ENCODE results near the gene TPBGL.

The TPBGL gene, protein sequence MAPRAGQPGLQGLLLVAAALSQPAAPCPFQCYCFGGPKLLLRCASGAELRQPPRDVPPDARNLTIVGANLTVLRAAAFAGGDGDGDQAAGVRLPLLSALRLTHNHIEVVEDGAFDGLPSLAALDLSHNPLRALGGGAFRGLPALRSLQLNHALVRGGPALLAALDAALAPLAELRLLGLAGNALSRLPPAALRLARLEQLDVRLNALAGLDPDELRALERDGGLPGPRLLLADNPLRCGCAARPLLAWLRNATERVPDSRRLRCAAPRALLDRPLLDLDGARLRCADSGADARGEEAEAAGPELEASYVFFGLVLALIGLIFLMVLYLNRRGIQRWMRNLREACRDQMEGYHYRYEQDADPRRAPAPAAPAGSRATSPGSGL

DNA sequence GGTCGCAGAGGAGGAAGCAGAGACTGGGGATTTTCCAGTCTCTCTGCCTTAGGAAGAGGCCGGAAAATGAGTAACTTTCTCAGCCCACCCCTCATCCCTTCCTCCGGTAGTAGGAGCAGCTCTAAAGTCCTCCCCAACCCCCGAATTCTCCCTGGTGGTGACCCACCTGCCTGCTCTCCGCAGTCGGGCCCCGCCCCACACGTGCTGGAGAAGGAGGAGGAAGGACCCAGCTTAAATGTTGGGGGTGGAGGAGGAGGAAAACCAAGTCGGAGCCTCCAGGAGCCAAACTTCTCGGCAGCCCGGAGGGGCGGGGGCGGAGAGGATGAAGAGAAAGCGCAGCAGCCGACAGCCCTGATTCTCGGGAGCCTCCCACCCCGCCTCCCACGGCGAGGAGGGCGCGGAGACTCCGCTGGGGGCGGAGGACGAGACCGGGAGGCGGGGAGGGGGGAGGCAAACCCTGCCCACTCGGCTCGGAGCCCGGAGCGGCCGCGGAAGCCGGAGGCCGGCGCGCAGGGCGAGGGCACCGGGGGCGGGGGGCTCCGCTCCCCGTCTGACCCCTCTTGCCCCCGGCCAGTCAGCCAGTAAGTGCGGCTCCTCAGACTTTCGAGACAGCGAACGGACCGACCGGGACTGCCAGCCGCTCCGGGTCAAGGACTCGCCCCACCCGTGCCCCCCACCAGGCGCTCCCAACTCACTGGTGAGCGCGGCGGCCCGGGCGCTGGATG, at the start of gene TPBGL:
TSS of gene TPBGL (plus strand) at position 464 of the 725 bp plus-strand sequence. CDS start 276 bp downstream, outside the sequence.
- in situ Hi-C loops (cut with MboI; ENCODE audit: low sequenced_read_pairs), result loop anchor here (10.0 kb wide), 1 partner anchor 316 kb away; no protein-coding TSS in a partner anchor

DNA sequence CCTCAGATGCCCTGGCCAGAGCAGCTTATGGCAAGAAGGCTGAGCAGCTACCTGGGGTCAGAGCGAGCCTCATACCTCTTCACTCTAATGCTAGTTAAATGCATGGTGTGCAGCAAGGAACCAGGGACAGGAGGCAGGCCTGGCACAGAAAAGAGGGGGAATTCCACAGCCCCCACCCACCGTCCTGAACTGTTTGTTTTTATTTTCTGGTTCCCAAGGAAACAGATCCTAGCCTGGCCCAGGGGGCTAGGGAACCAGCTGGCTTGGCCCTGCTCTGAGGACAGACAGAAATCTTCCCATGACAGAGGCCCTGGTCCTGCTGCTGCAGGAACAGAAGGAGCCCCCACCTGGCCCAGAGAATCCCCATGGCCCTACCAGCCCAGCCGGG, 49.2 kb upstream of the TPBGL start:
- in situ Hi-C loops (cut with MboI; ENCODE audit: low sequenced_read_pairs), result no loop called here

DNA sequence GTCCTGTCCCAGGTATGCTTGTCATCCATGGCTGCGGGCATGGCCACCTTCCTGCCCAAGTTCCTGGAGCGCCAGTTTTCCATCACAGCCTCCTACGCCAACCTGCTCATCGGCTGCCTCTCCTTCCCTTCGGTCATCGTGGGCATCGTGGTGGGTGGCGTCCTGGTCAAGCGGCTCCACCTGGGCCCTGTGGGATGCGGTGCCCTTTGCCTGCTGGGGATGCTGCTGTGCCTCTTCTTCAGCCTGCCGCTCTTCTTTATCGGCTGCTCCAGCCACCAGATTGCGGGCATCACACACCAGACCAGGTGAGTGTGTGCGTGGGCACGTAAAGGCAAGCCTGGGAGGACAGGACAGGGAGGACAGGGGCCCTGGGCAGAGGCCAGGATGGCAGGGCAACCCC, 47.3 kb upstream of the TPBGL start:
- in situ Hi-C loops (cut with MboI; ENCODE audit: low sequenced_read_pairs), result no loop called here

DNA sequence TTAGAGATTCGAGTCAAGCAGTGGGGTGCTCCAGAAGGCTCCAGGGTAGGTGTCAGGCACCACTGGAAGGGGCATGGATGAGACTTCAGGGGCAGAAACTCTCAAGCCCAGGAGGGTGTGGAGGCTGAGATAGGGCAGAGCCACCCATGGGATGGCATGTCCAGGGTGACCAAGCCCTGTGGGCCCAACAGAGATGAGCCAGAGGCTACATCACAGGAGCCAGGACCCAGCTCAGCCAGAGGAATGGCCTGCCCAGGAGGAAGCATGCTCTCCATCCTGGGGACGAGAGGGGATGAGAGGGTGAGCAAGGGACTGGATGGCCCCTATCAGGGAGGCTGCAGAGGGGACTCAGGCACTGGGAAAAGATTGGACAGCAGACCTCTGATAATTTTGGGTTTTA, 46.9 kb upstream of the TPBGL start:
- in situ Hi-C loops (cut with MboI; ENCODE audit: low sequenced_read_pairs), result no loop called here

DNA sequence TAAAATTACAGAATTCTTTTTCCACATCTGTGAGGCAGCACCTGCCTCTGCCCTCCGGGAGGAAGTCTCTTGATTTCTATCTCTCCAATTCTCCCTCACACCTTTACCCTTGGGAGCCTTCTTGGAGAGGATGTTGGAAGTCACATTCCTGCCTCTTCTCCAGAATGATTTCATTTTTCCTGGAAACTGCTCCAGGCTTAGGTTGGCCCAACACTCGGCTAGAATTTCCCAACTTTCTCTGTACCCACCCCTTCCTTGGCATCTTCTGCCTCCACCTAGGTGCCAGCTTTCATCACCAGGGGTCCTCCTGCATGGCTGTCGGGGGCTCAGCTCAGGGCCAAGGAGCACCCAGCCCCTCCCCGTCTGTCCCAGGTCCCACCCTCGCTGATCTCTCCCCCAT, 46.4 kb upstream of the TPBGL start:
- in situ Hi-C loops (cut with MboI; ENCODE audit: low sequenced_read_pairs), result no loop called here

DNA sequence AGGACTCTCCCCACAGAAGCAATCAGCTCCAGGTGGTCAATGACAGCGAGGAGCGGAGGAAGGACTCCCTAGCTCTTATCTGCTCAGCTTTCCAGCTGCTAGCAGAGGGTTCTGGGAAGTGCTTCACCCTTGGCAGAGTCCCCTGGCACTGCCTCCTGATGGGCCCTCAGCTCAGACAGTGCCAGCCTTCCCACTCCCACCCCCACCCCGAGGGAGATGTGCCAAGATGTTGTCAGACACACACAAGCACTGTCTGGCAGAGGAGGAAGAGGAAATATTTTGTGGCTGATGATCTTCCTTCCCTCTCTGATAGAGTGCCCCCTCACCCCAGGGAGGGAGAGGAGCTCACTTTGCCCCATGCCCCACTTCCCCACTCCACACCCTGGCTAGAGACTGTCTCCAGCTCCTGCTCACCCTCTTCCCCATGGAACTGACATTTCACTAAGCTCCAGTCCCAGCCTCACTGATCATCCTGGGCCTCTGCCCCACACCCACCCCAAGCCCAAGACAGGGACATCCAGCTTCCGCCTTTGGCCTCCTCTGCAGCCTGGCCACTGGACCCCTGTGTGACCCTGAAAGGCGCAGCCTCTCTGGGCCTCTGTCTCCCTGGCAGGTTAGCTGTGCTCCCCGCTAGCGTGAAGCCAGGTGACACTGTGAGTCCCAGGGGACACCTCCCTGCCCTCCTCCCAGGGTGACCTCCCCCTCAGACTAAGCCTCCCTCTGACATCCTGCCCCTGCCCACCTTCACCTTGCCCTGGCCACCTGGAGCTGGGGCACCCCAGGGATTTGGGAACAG, 45.2 kb upstream of the TPBGL start:
- in situ Hi-C loops (cut with MboI; ENCODE audit: low sequenced_read_pairs), result no loop called here

DNA sequence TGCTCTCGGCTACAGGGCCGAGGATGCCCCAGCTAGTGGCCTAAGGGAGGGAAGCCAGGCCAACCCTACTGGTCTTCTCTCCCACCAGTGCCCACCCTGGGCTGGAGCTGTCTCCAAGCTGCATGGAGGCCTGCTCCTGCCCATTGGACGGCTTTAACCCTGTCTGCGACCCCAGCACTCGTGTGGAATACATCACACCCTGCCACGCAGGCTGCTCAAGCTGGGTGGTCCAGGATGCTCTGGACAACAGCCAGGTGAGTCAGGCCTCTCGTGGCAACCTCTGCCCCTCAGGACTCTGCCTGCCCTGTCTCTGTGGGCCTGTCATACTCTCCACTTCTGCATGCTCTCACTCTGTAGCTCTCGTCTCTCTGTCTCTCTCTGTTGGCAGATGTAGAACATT, 44.1 kb upstream of the TPBGL start:
- in situ Hi-C loops (cut with MboI; ENCODE audit: low sequenced_read_pairs), result no loop called here

DNA sequence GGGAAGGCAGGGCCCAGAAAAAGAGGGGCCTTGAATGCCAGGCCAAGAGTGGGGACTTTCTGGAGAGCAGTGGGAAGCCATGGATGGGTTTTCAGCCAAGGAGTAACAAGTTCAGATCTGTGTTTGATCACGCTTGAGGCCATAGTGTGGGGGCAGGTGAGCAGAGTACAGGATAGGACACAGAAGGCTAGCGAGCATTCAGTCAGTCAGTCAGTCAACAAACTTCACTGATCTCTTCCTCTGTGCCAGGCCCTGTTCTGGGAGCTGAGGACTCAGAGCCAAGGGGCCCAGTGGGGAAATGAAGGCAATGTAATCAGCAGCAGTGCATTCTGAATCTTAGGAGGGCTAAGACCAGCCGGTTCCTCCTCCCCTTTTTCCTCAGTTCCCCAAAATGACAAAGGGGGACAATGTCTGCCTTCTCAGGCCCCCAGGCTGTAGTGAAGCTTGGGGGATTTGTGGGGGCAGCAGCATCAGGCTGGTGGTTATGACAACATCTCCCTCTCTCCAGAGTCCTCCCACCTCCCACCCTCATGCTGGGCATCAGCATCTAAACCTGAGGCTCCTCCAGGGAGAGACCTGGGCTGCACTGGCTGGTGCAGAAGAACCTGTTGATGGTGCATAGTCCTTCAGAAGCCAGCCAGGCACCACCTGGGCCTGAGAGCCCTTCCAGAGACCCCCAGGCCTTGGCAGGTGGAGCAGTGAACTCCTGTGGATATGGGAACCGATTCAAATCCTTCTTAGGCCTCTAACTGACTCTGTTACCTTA, 42.9 kb upstream of the TPBGL start:
- in situ Hi-C loops (cut with MboI; ENCODE audit: low sequenced_read_pairs), result no loop called here

DNA sequence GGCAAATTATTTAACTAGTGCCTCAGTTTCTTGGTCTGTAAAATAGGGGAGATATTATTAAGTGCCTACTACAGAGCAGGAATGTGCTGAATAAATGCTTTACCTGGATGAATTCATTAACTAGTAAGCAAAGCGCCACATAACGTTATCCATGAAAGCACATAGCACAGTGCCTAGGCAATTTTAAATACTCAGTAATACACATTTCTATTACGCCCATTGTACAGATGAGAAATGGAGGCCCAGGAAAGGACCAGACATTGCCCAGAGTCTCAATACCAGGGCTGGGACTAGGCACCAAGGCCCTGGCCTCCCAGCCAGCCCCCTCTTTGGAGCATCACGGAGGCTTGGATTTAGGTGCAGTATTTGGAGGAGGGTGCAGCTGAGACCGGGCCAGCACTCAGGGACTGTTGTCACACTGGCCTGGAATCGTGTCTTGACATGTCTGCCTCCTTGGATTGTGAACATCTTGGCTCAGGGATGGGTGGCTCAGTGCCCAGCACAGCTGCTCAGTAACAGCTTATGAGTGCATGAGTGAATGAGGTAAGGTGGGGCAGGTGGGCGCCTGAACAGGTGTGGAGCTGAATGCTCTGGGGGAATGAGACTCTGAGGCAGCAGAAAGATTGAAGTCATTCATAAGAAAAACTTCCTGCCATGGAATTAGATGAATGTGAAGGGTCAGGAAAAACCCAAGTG, 42.1 kb upstream of the TPBGL start:
- in situ Hi-C loops (cut with MboI; ENCODE audit: low sequenced_read_pairs), result no loop called here

DNA sequence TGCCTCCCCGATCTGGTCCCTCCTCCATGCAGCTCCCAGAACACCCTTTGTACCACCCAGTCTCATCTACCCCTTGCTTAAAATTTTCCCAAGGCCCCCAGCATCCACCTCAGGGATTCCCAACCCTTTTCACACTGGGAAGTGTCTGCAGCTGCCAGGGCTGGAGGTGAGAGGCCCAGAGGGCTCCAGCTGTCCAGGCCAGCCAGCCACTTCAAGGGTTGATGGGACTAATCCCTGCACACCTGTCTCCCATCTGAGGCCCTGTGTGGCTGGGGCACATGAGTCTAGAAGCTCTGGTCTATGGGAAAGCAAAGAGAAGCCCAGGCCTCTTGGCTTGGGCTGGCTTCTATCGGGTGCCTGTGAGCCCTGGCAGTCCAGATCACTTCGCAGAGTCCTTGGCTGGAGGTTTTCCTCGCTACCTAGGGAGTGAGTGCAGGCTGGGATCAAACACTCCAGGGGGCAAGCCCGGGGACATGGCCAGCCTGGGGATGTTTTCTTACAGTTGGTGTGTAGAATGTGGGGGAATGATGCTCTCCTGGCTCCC, 41.1 kb upstream of the TPBGL start:
- in situ Hi-C loops (cut with MboI; ENCODE audit: low sequenced_read_pairs), result no loop called here

DNA sequence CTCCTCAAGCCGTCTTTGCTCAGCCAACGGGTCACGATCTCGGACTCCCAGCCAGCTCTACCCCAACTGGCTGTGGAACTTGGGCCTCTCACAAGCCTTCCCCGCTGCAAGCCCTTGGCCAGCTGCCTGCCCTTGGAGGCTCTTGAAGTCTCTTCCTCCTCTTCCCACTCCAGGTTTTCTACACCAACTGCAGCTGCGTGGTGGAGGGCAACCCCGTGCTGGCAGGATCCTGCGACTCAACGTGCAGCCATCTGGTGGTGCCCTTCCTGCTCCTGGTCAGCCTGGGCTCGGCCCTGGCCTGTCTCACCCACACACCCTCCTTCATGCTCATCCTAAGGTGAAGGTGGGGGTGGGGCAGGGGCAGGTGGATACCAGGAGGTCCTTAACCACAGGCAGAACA, 40.5 kb upstream of the TPBGL start:
- in situ Hi-C loops (cut with MboI; ENCODE audit: low sequenced_read_pairs), result loop anchor here (10.0 kb wide), 1 partner anchor 55 kb away; no protein-coding TSS in a partner anchor

DNA sequence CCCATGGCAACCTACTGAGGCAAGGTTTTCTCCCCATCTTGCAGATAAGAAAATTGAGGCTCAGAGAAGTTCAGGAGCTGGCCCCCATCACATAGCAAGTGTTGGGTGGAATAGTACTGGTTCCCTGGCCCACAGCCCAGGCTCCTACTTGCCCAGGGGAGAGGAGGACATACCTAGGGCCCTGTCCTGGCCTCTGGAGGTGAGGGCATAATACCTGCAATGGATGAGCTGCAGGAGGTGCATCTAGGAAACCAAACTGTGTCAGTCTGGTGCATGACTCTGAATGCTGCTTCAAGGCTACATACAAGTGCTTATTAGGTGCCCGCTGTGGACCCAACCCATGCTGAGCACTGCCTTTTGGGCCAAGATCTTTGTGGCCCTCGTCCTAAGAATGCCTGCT, 40.0 kb upstream of the TPBGL start:
- in situ Hi-C loops (cut with MboI; ENCODE audit: low sequenced_read_pairs), result loop anchor here (10.0 kb wide), 1 partner anchor 56 kb away; no protein-coding TSS in a partner anchor

DNA sequence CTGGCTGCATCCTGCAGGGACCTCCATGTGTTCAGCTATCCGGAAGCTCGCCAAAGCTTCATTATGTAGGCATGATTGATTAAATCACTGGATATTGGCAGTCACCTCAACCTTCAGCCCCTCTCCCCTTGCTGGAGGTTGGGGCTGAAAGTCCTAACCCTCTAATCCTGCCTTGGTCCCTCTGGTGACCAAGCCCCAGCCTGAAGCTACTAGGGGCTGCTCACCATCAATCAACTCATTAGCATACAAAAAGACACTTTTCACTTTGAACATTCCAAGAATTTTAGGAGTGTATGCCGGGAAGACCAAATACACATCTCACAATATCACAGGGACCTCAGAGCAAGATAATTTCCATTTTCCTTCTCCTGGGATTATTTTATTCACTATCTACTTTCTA, 38.8 kb upstream of the TPBGL start:
- in situ Hi-C loops (cut with MboI; ENCODE audit: low sequenced_read_pairs), result loop anchor here (10.0 kb wide), 1 partner anchor 57 kb away; no protein-coding TSS in a partner anchor

DNA sequence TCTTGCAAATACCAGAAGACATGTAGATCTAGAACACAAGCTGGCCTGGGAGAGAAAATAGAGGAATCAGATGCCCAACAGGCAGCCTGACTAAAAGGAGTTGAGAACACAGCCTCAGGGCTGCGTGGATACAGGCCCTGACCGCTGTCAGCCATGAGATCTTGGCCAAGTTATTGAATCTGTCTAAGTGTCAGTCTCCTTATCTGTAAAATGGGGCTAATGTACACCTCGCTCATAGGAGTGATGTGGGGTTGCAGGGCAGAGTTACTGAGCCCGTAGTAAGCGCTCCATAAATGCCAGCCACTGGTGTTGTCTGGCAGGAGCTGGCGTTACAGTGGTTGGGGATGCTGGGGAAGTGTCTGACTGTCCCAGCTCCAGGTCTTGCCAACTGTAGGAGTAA, 38.4 kb upstream of the TPBGL start:
- in situ Hi-C loops (cut with MboI; ENCODE audit: low sequenced_read_pairs), result loop anchor here (10.0 kb wide), 1 partner anchor 57 kb away; no protein-coding TSS in a partner anchor

DNA sequence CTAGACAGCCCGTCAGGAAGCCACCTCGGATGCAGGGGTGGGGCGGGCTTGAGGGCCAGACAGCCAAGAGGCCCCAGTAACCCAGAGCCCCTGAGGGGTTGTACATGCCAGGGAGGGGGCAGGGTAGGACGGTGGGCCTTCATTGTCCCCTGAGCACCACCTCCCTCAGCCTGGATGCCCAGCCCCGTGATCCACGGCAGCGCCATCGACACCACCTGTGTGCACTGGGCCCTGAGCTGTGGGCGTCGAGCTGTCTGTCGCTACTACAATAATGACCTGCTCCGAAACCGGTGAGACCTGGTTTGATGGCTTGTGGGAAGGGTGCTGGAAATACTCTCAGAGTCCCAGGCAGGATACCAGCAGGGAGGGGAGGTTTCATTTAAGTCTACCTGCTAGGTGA, 37.4 kb upstream of the TPBGL start:
- in situ Hi-C loops (cut with MboI; ENCODE audit: low sequenced_read_pairs), result loop anchor here (10.0 kb wide), 1 partner anchor 58 kb away; no protein-coding TSS in a partner anchor

DNA sequence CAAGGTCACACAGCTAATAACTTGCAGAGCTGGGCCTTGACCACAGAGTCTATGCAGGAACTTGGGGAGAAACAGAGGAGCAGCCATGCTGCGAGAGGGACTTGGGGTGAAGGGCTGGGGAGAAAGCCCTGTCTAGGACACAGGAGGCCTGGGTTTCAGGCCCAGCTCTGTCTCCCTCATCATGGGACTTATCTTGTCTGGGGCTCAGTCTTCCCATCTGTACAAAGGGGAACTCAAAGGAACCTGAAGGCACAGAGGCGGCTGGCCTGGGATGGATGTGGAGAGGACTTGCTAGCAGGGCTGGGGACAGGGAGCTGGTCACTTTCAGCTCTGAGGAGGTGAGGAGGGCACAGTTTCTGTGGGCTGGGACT, 36.9 kb upstream of the TPBGL start:
- in situ Hi-C loops (cut with MboI; ENCODE audit: low sequenced_read_pairs), result loop anchor here (10.0 kb wide), 1 partner anchor 59 kb away; no protein-coding TSS in a partner anchor

DNA sequence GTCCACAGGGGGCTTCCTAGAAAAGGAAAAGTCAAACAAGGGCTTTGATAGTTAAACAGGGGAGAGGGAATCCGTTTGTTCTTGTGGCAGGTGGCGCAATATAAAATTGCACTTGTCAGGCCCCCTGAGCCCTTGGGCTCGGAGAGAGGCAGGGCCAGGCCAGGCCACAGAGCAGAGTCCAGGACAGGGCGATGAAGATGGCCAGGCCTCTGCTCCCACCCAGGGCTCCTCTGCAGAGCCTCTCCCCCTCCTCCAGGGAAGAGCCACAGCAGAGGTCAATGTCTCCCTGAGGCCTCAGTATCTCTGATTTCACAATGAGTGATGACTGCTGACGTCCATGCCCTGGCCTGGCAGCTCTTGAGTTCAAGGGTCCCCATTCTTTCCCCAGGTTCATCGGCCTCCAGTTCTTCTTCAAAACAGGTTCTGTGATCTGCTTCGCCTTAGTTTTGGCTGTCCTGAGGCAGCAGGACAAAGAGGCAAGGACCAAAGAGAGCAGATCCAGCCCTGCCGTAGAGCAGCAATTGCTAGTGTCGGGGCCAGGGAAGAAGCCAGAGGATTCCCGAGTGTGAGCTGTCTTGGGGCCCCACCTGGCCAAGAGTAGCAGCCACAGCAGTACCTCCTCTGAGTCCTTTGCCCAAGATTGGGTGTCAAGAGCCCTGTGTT, 36.4 kb upstream of the TPBGL start:
- in situ Hi-C loops (cut with MboI; ENCODE audit: low sequenced_read_pairs), result loop anchor here (10.0 kb wide), 1 partner anchor 59 kb away; no protein-coding TSS in a partner anchor

DNA sequence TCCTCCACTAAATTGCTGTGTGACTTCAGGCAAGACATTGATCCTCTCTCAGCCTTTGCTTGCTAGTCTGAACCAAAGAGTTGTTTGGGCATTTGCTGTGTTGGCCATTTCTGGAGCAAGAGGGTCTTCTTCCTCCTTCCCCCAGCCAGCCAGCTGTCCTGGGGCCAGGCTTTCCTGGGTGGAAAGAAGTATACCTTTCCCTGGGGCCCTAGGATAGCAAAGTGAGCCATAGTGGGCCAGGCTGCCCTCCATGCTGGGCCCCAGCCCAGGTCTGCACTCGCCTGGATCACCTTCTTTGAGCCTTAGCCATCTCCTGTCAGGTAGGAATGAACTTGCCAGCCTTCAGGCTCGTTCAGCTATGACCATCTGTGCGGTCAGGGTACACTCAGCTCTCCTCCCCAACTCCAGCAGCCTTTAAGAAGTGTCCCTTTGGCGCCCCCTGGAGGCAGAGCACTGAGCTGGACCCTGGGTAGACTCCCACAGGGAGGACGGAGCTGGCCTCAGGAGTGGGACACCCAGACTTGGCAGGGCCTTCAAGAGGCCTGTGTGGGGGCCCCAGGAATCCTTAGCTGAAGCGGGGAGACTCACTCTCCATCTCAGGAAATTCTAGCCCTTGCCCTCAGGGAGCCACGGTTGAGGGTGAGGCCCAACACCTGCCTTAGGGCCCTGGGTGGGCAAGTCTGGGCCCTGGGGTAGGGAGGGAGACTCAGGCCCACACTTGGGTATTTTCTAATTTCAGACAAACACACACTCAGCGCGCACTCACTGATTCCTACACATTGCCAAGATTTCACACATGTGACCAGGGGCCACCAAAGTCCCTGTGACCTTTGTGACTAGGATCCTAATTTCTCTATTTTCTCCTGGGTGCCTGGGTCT, 35.6 kb upstream of the TPBGL start:
- in situ Hi-C loops (cut with MboI; ENCODE audit: low sequenced_read_pairs), result loop anchor here (10.0 kb wide), 1 partner anchor 60 kb away; no protein-coding TSS in a partner anchor
